Astrocyte (in vitro differentiated cells and primary cell): ENCODE results near the gene NTN1.

Experiments used
- CTCF ChIP-seq: IDR thresholded peaks from 2 replicates; pipeline ENCODE4 v1.5.1; 2011; ENCODE audit warnings: low read depth, mild to moderate bottlenecking, inconsistent platforms, low read length, moderate library complexity; ENCODE audit not compliant: insufficient read depth
- EZH2 ChIP-seq: IDR thresholded peaks from 2 replicates; pipeline ENCODE4 v1.6.1; 2012; ENCODE audit warnings: mild to moderate bottlenecking, low read length, inconsistent platforms; ENCODE audit not compliant: insufficient read depth

GRCh38 chr17:9283909-9284308 lies 262.6 kb downstream of the NTN1 start:
- TF ChIP-seq CTCF (no peak), EZH2 (no peak)
